ENCODE measurements around the gene SCAF11.

- TF ChIP-seq POLR2A (IDR thresholded peaks at IDR 0.05) (no peak), CTCF (IDR thresholded peaks at IDR 0.05) (no peak)
Measured at GRCh38 chr12:45878630-45879255, 111.6 kb downstream of the SCAF11 start.
